Sigmoid colon (tissue), 4 donors: ENCODE results near the gene NEO1.

ENCODE experiments used
- EP300 ChIP-seq, 4 donors: sonication (generic); formaldehyde crosslinking; IDR thresholded peaks; one replicate each; pipeline ENCODE4 v1.6.1; 2017; ENCODE audit warnings: antibody characterized with exemption in 4 of 4
- POLR2A ChIP-seq, 2 donors: fragments of 450-650 bp; IDR thresholded peaks; one replicate each; pipeline ENCODE4 v1.6.1; 2016; ENCODE audit warnings: antibody characterized with exemption in 2 of 2, mild to moderate bottlenecking in 2 of 2, moderate library complexity in 2 of 2
- TF ChIP-seq, protein P1 (sequence below), 4 experiments: fragments of 450-650 bp in 3 of 4; fragments of 200-600 bp in 1 of 4; IDR thresholded peaks; one replicate each; pipeline ENCODE4 v1.5.1; 2016 to 2019; ENCODE audit warnings: antibody characterized with exemption in 4 of 4, mild to moderate bottlenecking in 3 of 4, moderate library complexity in 2 of 4

DNA sequence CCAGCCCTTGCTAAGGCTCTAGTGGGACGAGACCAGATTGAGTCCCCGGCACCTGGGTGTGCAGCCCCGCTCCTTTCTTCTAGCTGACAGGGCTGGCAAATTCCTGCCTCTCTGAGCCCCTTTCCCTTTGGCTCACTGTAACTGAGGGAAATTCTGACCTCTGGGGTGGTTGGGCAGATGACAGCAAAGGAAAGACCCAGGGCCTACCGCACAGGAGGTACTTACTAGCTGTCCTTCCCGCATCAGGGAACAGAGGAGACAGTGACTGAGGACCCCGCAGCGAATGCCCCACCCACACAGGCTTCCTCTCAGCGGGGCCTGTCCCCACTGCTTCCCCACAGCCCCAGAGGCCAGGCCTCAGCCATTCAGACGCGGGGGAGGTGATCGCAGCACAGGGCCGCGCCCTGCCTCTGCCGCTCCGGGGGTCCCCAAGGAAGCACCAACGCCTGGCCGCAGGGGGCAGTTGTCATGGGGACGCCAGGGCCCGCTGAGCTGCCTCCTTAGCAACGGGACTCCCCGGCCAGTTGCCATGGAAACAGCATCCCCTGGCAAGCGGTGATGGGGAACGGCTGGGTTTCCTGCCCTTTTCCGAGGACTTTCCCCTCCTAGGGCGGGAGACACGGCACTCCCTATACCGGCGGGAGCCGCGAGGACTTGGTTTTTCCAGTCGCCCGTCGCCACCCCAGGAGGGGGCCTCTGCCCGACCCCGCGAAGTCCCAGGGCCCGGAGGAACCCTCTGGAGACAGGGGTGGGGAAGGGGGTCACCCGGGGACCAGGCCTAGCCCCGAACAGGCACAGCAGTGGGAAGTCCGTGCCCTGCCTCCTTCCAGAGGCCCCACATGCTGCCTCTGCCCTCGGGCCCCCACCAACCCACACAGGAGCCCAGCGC lies 266.4 kb downstream of the NEO1 start:
- TF ChIP-seq, protein P1, sequence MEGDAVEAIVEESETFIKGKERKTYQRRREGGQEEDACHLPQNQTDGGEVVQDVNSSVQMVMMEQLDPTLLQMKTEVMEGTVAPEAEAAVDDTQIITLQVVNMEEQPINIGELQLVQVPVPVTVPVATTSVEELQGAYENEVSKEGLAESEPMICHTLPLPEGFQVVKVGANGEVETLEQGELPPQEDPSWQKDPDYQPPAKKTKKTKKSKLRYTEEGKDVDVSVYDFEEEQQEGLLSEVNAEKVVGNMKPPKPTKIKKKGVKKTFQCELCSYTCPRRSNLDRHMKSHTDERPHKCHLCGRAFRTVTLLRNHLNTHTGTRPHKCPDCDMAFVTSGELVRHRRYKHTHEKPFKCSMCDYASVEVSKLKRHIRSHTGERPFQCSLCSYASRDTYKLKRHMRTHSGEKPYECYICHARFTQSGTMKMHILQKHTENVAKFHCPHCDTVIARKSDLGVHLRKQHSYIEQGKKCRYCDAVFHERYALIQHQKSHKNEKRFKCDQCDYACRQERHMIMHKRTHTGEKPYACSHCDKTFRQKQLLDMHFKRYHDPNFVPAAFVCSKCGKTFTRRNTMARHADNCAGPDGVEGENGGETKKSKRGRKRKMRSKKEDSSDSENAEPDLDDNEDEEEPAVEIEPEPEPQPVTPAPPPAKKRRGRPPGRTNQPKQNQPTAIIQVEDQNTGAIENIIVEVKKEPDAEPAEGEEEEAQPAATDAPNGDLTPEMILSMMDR (IDR thresholded peaks at IDR 0.05), result no peak
- TF ChIP-seq POLR2A (IDR thresholded peaks at IDR 0.05) (no peak), EP300 (IDR thresholded peaks at IDR 0.05) (no peak)
